ENCODE results near the gene SLC26A11. TPM values are rescaled to one million over a fixed set of nuclear protein-coding genes. Genes with fewer than 3 reads are reported as not detected.

SLC26A11 gene
- total and polyA plus RNA-seq, 12 donors, result 14.0 to 101 (median 50.5) TPM

DNA sequence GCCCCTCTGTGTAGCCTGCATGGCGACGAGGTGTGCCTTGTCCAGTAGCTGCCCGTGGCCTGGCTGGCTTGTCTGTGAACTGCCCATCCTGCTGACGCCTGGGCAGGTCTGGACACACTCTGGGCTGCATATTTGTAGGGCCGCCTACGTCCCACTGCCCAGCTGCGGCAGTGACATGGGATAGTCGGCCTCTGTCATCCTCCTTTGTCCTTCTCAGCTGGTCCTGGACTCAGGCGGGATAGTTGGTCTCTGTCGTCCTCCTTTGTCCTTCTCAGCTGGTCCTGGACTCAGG, 35.9 kb upstream of the SLC26A11 start:
- DNase-seq, result no peak
- TF ChIP-seq, protein P1, sequence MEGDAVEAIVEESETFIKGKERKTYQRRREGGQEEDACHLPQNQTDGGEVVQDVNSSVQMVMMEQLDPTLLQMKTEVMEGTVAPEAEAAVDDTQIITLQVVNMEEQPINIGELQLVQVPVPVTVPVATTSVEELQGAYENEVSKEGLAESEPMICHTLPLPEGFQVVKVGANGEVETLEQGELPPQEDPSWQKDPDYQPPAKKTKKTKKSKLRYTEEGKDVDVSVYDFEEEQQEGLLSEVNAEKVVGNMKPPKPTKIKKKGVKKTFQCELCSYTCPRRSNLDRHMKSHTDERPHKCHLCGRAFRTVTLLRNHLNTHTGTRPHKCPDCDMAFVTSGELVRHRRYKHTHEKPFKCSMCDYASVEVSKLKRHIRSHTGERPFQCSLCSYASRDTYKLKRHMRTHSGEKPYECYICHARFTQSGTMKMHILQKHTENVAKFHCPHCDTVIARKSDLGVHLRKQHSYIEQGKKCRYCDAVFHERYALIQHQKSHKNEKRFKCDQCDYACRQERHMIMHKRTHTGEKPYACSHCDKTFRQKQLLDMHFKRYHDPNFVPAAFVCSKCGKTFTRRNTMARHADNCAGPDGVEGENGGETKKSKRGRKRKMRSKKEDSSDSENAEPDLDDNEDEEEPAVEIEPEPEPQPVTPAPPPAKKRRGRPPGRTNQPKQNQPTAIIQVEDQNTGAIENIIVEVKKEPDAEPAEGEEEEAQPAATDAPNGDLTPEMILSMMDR (IDR thresholded peaks at IDR 0.05), result no peak
- no peak for TF ChIP-seq POLR2A (IDR thresholded peaks at IDR 0.05)
- Histone ChIP-seq H3K9me3 (replicated peaks in 1 of 3) (no peaks in the 10 kb centered on the region), H3K27me3 (no peaks in the 10 kb centered on the region), H3K36me3 (replicated peaks in 1 of 2) (no peaks in the 10 kb centered on the region), H3K27ac (no peak overlapping the region), H3K4me3 (no peak overlapping the region), H3K4me1 (replicated peaks in 1 of 2) (peaks cover 4 to 11% of the 10 kb centered on the region in 2 donors)
- 83 to 100% (median 90%) methylated on average over 1 to 10 of the region's 10 CpGs for WGBS, 4 donors
- intact Hi-C loops (cut with DNase I), result no loop called here

DNA sequence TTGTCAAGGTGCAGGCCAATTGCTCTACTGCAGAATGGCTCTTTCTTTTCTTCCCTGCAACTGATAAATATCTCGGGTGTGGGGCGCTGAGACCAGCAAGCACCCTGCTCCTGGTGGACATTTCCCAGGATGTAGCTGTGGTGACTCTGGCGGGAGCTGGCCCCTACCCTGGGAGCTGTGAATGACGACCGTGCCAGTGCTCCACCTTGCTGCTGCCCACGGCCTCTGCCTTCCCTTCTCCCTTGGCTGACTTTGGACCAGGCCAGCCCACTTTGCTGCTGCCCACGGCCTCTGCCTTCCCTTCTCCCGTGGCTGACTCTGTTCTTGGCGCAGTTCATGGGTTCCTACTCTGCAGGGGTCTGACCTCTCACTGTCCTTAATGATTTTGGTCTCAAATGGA, 34.3 kb upstream of the SLC26A11 start:
- no peak overlapping the region for H3K27ac ChIP-seq
- H3K9me3 ChIP-seq (replicated peaks in 1 of 3), result no peaks in the 10 kb centered on the region
- TF ChIP-seq, protein P1 (IDR thresholded peaks at IDR 0.05), result no peak
- no peak for TF ChIP-seq POLR2A (IDR thresholded peaks at IDR 0.05)
- peaks cover 4 to 11% of the 10 kb centered on the region in 2 donors for H3K4me1 ChIP-seq (replicated peaks in 1 of 2)
- intact Hi-C loops (cut with DNase I), result no loop called here
- no peaks in the 10 kb centered on the region for H3K36me3 ChIP-seq (replicated peaks in 1 of 2)
- H3K27me3 ChIP-seq, result no peaks in the 10 kb centered on the region
- H3K4me3 ChIP-seq, result no peak overlapping the region
- DNase-seq, result no peak
- WGBS, 4 donors, result 90 to 93% (median 91%) methylated on average over 9 of the region's 9 CpGs

- intact Hi-C loops (cut with DNase I), result no loop called here
- 41 to 64% (median 58%) methylated on average over 16 of the region's 16 CpGs for WGBS, 4 donors
- Histone ChIP-seq H3K4me3 (peak overlapping the region in 2 of 4 donors; percentile 5 to 50), H3K4me1 (replicated peaks in 1 of 2) (peaks cover 4 to 11% of the 10 kb centered on the region in 2 donors), H3K36me3 (replicated peaks in 1 of 2) (no peaks in the 10 kb centered on the region), H3K27ac (peak overlapping the region; percentile 69 to 96 (median 78)), H3K27me3 (no peaks in the 10 kb centered on the region), H3K9me3 (replicated peaks in 1 of 3) (no peaks in the 10 kb centered on the region)
- TF ChIP-seq, protein P1 (IDR thresholded peaks at IDR 0.05), result no peak
- TF ChIP-seq POLR2A (IDR thresholded peaks at IDR 0.05), result peak in 1 of 2 donors; percentile 62
- DNase-seq, result peak; percentile 67 to 89 (median 81)
These were observed 33.1 kb upstream of the SLC26A11 start for GRCh38 chr17:80187090-80187489.

DNA sequence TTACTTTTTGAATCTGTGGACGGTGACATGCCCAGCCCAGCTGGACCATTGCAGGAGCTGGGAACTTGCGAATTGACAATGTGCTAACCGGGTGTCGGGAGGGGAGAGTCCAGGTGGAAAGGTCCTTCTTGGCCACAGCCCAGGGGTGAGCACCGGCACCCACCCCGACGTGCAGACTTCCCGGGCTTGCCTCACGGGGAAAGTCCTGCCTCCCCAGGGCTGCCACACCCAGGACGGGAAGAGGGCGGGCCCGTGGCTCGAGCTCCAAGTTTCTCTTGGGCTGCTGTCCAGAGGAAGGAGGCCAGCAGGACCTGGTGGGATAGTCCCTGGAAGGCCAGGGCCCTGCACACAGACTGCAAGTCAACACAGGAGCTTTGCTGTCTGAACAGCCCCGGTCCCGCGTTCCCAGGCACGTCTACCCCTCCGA, 32.7 kb upstream of the SLC26A11 start:
- Histone ChIP-seq H3K36me3 (replicated peaks in 1 of 2) (no peaks in the 10 kb centered on the region), H3K4me1 (replicated peaks in 1 of 2) (peaks cover 4 to 11% of the 10 kb centered on the region in 2 donors), H3K9me3 (replicated peaks in 1 of 3) (no peaks in the 10 kb centered on the region), H3K4me3 (peak overlapping the region in 2 of 4 donors; percentile 5 to 50), H3K27ac (peak overlapping the region; percentile 69 to 96 (median 78)), H3K27me3 (no peaks in the 10 kb centered on the region)
- TF ChIP-seq, protein P1 (IDR thresholded peaks at IDR 0.05), result no peak
- no peak for TF ChIP-seq POLR2A (IDR thresholded peaks at IDR 0.05)
- intact Hi-C loops (cut with DNase I), result no loop called here
- DNase-seq, result peak; percentile 73 to 92 (median 90)
- WGBS, 4 donors, result 21 to 34% (median 26%) methylated on average over 9 to 18 of the region's 18 CpGs
